ENCODE results near the gene CDIPT.

CDIPT gene

GRCh38 chr16:29809031-29809747 is 53.8 kb downstream of the CDIPT start:
- no peak for DNase-seq

Measured in DMS79 treated with DMSO at 0.1 percent for 48 hours (cell line).